GM12872 (cell line): ENCODE measurements around the gene GFAP.

Experiments used
- CTCF ChIP-seq: IDR thresholded peaks from 3 replicates; pipeline ENCODE4 v1.5.1; 2011; ENCODE audit warnings: low read depth, mild to moderate bottlenecking, low read length, moderate library complexity; ENCODE audit not compliant: insufficient read depth

Gene GFAP

GRCh38 chr17:44928136-44928535, 12.8 kb upstream of the GFAP start:
- no peak for TF ChIP-seq CTCF

DNA sequence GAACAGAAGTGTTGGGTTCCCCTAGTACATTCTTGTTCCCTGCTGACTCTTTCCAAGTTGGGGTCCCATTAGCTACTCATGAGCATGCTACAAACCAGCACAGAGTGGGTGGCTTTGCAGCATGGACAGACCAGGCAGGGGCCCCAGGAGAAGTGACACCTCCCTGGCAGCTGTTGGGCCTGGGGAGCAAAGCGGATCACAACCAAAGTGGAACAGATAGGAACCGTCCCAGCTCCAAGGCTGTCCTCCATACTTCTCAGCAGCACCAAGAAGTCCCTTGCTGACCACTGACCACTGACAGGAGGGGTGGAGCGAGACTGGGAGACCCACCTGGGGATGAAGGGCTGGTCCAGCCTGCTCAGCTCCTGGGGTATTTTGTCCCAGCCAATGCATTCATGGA, 12.4 kb upstream of the GFAP start:
- no peak for TF ChIP-seq CTCF

GRCh38 chr17:44926821-44927525, 11.7 kb upstream of the GFAP start:
- TF ChIP-seq CTCF = no peak

DNA sequence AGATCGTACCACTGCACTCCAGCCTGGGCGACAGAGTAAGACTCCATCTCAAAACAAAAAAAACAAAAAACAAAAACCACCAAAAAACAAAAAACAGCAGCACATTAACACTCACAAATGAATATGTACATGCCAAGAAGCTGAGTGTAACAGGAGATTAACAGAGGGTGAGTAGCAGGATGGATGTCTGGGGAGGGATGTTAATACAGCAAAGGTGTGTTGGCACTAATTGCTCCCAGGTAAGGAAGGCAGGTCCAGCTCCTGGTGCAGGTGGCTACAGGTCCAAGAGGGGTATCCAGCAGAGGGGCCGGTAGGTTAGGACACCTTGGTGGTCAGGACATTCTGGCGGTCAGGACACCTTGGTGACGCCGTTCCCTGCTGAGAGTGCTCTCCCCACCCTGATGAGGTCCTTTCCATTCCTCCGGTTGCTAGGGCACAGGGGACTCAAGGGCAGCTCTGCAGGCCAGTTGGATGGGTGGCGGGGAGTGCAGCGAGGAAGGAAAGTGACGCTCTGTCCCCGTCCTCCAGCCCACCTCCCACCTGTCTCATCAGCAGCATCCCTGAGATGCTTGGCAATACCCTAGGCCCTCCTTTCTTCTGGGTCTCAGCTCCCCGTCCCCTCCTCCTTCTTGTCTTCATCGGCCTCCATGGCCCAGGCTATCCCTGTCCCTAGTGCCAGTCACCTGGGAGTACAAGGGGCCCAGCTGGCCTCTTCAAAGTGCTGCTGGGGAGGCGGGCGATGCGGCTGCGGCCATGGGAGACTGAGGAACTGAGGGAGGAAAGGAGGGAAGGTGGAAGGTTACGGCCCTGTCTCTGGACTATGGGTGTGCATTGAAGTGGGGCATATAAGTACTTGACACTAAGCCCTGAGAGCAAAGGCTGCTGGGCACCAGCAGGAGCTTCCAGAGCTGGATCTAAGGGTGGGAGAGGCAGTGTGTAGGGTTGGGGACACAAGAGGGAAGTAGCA, 10.7 kb upstream of the GFAP start:
- no peak for TF ChIP-seq CTCF

- no peak for TF ChIP-seq CTCF
Measured at GRCh38 chr17:44924107-44924544, 8.8 kb upstream of the GFAP start.

DNA sequence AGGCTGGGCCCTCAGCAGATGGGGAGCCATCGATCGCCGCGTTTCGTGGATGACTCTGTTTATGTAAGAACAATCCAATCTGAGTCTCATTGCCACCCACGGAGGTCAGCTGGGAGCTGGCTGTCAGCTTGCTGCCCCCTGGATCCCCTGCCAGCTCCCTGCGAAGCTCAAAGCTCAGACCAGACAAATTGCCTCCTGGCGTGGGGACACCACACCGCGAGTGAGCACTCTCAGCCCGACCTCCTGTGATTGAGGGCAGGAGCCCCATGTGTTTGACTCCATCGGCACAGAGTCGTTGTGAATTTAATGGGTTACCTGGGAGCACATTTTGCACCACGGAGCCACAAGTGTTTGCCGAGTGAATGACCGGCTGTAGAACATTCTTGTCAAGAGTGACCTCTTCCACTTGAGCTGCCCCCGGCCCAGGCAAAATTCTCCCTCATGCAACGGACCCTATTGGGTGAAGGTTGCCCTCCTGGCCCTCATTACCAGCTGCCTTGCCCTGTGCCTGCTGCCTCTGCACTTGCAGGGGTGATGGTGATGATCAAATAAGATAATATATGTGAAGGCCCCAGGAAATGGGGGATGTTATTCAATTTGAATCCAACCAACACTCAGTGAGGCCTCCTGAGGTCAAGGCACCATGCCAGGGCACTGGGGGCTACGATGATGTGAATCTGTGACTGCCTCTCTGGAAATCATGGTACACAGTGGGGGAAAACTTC, 7.6 kb upstream of the GFAP start:
- no peak for TF ChIP-seq CTCF

- TF ChIP-seq CTCF = no peak
Measured at GRCh38 chr17:44922136-44922535, 6.8 kb upstream of the GFAP start.
